ENCODE measurements around the gene MEGF6.

Gene MEGF6

GRCh38 chr1:3504822-3505153 lies 106.5 kb downstream of the MEGF6 start:
- no peak for DNase-seq (ENCODE audit: low read depth in 3 of 3)

- no peak for DNase-seq (ENCODE audit: low read depth in 3 of 3)
Observed at GRCh38 chr1:3504151-3504821, 107.0 kb downstream of the MEGF6 start.

- DNase-seq (ENCODE audit: low read depth in 3 of 3) = no peak
Observed at GRCh38 chr1:3503525-3503886, 107.8 kb downstream of the MEGF6 start.

GRCh38 chr1:3502641-3503524 lies 108.4 kb downstream of the MEGF6 start:
- no peak for DNase-seq (ENCODE audit: low read depth in 3 of 3)

GRCh38 chr1:3501856-3502640 lies 109.3 kb downstream of the MEGF6 start:
- peak in 2 of 3 experiments; percentile 9 to 22 for DNase-seq (ENCODE audit: low read depth in 3 of 3)

GRCh38 chr1:3501437-3501836 lies 109.9 kb downstream of the MEGF6 start:
- DNase-seq (ENCODE audit: low read depth in 3 of 3) = no peak

GRCh38 chr1:3500265-3500835 lies 111.0 kb downstream of the MEGF6 start:
- DNase-seq (ENCODE audit: low read depth in 3 of 3) = no peak

GRCh38 chr1:3499611-3500010 lies 111.7 kb downstream of the MEGF6 start:
- DNase-seq (ENCODE audit: low read depth in 3 of 3) = no peak

- DNase-seq (ENCODE audit: low read depth in 3 of 3) = no peak
Observed at GRCh38 chr1:3498986-3499385, 112.3 kb downstream of the MEGF6 start.

GRCh38 chr1:3498246-3498930 lies 112.9 kb downstream of the MEGF6 start:
- no peak for DNase-seq (ENCODE audit: low read depth in 3 of 3)

- no peak for DNase-seq (ENCODE audit: low read depth in 3 of 3)
Observed at GRCh38 chr1:3497521-3497920, 113.8 kb downstream of the MEGF6 start.

GRCh38 chr1:3496916-3497315 lies 114.4 kb downstream of the MEGF6 start:
- DNase-seq (ENCODE audit: low read depth in 3 of 3) = no peak

- DNase-seq (ENCODE audit: low read depth in 3 of 3) = no peak
Observed at GRCh38 chr1:3495776-3496745, 115.2 kb downstream of the MEGF6 start.

GRCh38 chr1:3494321-3495308 lies 116.7 kb downstream of the MEGF6 start:
- no peak for DNase-seq (ENCODE audit: low read depth in 3 of 3)

GRCh38 chr1:3492545-3493246 lies 118.6 kb downstream of the MEGF6 start:
- DNase-seq (ENCODE audit: low read depth in 3 of 3) = no peak

- peak; percentile 69 to 77 (median 74) for DNase-seq (ENCODE audit: low read depth in 3 of 3)
Observed at GRCh38 chr1:3491291-3492246, 119.7 kb downstream of the MEGF6 start.

- DNase-seq (ENCODE audit: low read depth in 3 of 3) = no peak
Observed at GRCh38 chr1:3490046-3490745, 121.1 kb downstream of the MEGF6 start.

Data from stimulated activated CD4-positive, alpha-beta T cell treated with anti-CD3 and anti-CD28 coated beads, TNF-alpha, amount 100 ng/mL, for 4 hours (primary cell).